Measurements from ENCODE around the gene LIN52.

LIN52 gene

GRCh38 chr14:74084277-74085046 is at the start of gene LIN52, which contains the start of gene ALDH6A1:
Gene LIN52 (plus strand): TSS chr14:74084956. CDS start chr14:74084975, 19 bp downstream.
Gene ALDH6A1 (minus strand): TSS chr14:74084453. CDS start chr14:74084394, 59 bp downstream.
- TF ChIP-seq ZFX (IDR thresholded peaks at IDR 0.05) (no peak), CTCF (conservative IDR thresholded peaks at IDR 0.05) (no peak)
- H3K27ac ChIP-seq = peak within 1 kb of the TSS; percentile 93

GRCh38 chr14:74035556-74035955 is 49.2 kb upstream of the LIN52 start:
- TF ChIP-seq CTCF (conservative IDR thresholded peaks at IDR 0.05) (no peak), ZFX (IDR thresholded peaks at IDR 0.05) (no peak)

GRCh38 chr14:74038020-74038859 is 46.5 kb upstream of the LIN52 start:
- TF ChIP-seq CTCF (conservative IDR thresholded peaks at IDR 0.05) (peak; percentile 85), ZFX (IDR thresholded peaks at IDR 0.05) (no peak)

More at GRCh38 chr14:74035556-74035955, 49.2 kb upstream of the LIN52 start:
- no peak overlapping the region for H3K27ac ChIP-seq

GRCh38 chr14:74042296-74042695 is 42.5 kb upstream of the LIN52 start:
- no peak for TF ChIP-seq ZFX (IDR thresholded peaks at IDR 0.05)
- TF ChIP-seq CTCF (conservative IDR thresholded peaks at IDR 0.05) = no peak
- no peak overlapping the region for H3K27ac ChIP-seq

More at GRCh38 chr14:74038020-74038859, 46.5 kb upstream of the LIN52 start:
- no peak overlapping the region for H3K27ac ChIP-seq

GRCh38 chr14:74045522-74045921 is 39.2 kb upstream of the LIN52 start:
- TF ChIP-seq ZFX (IDR thresholded peaks at IDR 0.05) = no peak
- no peak for TF ChIP-seq CTCF (conservative IDR thresholded peaks at IDR 0.05)
- no peak overlapping the region for H3K27ac ChIP-seq

GRCh38 chr14:74048281-74048680 is 36.5 kb upstream of the LIN52 start:
- no peak overlapping the region for H3K27ac ChIP-seq
- no peak for TF ChIP-seq ZFX (IDR thresholded peaks at IDR 0.05)
- no peak for TF ChIP-seq CTCF (conservative IDR thresholded peaks at IDR 0.05)

All from C4-2B (cell line).